HEK293 (cell line): ENCODE results near the gene WDR35.

Experiments
- AEBP2 ChIP-seq: fragments of 450-650 bp; formaldehyde crosslinking; IDR thresholded peaks from 2 replicates; pipeline ENCODE4 v1.5.1; 2016; ENCODE audit warnings: missing biosample characterization, missing genetic modification characterization, borderline replicate concordance
- CTCF ChIP-seq: fragments of 450-650 bp; formaldehyde crosslinking; IDR thresholded peaks from 2 replicates; pipeline ENCODE4 v1.5.1; 2016; ENCODE audit warnings: missing biosample characterization, missing genetic modification characterization
- KLF16 ChIP-seq: fragments of 450-650 bp; formaldehyde crosslinking; IDR thresholded peaks from 2 replicates; pipeline ENCODE4 v1.5.1; 2017; ENCODE audit warnings: missing biosample characterization, missing genetic modification characterization
- TRIM28 ChIP-seq: IDR thresholded peaks from 2 replicates; pipeline ENCODE4 v1.6.1; 2011; ENCODE audit warnings: low read length, control low read depth, borderline replicate concordance
- ZBTB8A ChIP-seq: fragments of 450-650 bp; formaldehyde crosslinking; IDR thresholded peaks from 2 replicates; pipeline ENCODE4 v1.5.1; 2016; ENCODE audit warnings: missing biosample characterization, missing genetic modification characterization
- ZNF302 ChIP-seq: fragments of 450-650 bp; formaldehyde crosslinking; IDR thresholded peaks from 2 replicates; pipeline ENCODE4 v1.5.1; 2016; ENCODE audit warnings: missing biosample characterization, missing genetic modification characterization, low read depth

GRCh38 chr2:20025065-20025786 lies 35.3 kb upstream of the WDR35 start:
- TF ChIP-seq AEBP2 (tag by site-specific recombination) (no peak), TRIM28 (no peak), ZNF302 (no peak), ZBTB8A (tag by site-specific recombination) (no peak), CTCF (tag by site-specific recombination) (no peak), KLF16 (no peak)
